ENCODE data around the gene EEF1B2. TPM values are rescaled to one million over a fixed set of nuclear protein-coding genes. Genes with fewer than 3 reads are reported as not detected.
"Not testable (repeated sequence)": the region's sequence is repeated elsewhere in the genome, so short reads cannot be mapped to it uniquely, and the experiment has no call there.

Gene EEF1B2
- total RNA-seq, 1 donor from 2014 or later = 408 TPM

DNA sequence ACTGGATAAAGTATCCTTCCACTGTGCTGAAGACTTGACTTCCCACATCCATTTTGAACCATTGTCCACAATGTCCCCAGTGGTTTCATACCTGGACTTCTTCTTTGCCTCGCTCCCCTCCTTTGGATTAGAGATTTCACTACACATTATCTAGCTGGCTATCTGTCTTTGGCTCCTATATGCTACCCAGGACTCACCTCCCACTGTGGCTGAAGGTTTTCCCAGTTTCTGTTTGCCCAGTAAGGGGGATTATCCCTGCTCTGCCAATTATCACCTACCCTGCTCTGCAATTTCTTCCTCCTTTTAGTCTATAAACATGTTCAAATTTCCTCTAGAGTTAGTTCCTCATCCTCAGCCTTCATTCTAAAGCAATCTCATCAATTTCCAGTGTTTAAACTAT is 9.5 kb upstream of the EEF1B2 start:
- H3K27ac ChIP-seq = no peak overlapping the region
- TF ChIP-seq, protein P1, sequence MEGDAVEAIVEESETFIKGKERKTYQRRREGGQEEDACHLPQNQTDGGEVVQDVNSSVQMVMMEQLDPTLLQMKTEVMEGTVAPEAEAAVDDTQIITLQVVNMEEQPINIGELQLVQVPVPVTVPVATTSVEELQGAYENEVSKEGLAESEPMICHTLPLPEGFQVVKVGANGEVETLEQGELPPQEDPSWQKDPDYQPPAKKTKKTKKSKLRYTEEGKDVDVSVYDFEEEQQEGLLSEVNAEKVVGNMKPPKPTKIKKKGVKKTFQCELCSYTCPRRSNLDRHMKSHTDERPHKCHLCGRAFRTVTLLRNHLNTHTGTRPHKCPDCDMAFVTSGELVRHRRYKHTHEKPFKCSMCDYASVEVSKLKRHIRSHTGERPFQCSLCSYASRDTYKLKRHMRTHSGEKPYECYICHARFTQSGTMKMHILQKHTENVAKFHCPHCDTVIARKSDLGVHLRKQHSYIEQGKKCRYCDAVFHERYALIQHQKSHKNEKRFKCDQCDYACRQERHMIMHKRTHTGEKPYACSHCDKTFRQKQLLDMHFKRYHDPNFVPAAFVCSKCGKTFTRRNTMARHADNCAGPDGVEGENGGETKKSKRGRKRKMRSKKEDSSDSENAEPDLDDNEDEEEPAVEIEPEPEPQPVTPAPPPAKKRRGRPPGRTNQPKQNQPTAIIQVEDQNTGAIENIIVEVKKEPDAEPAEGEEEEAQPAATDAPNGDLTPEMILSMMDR (IDR thresholded peaks at IDR 0.05) = no peak
- H3K27me3 ChIP-seq (ENCODE audit: low read depth) = no peaks in the 10 kb centered on the region
- intact Hi-C loops (cut with DNase I) = no loop called here
- peaks cover 69% of the 10 kb centered on the region for H3K36me3 ChIP-seq
- H3K9me3 ChIP-seq = no peaks in the 10 kb centered on the region
- no peak overlapping the region for H3K4me3 ChIP-seq
- DNase-seq = no peak
- H3K4me1 ChIP-seq = peaks cover 8% of the 10 kb centered on the region
- no peak for ATAC-seq

DNA sequence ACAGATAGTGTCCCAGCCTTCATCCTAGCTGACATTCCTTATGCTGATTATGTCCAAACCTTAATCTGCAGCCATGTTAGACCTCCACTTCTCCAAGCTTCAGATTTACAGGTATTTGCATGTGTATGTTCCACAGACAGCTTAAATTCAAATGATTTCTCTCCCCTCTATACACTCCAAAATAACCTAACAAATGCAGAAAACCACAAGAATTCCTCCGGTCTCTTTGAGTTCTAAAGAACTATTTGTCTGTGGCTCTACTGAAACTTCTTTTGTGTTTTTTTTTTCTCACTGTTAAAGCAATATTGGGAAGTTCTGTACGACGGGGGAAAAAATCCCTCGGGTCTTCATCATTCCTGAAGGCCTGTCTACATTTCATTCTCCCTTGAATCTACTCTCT is 9.1 kb upstream of the EEF1B2 start:
- TF ChIP-seq, protein P1 (IDR thresholded peaks at IDR 0.05) = no peak
- Histone ChIP-seq H3K36me3 (peaks cover 64% of the 10 kb centered on the region), H3K9me3 (no peaks in the 10 kb centered on the region), H3K27ac (no peak overlapping the region), H3K4me3 (no peak overlapping the region), H3K4me1 (peaks cover 8% of the 10 kb centered on the region), H3K27me3 (ENCODE audit: low read depth) (no peaks in the 10 kb centered on the region)
- ATAC-seq (no peak), DNase-seq (no peak)
- intact Hi-C loops (cut with DNase I) = no loop called here

DNA sequence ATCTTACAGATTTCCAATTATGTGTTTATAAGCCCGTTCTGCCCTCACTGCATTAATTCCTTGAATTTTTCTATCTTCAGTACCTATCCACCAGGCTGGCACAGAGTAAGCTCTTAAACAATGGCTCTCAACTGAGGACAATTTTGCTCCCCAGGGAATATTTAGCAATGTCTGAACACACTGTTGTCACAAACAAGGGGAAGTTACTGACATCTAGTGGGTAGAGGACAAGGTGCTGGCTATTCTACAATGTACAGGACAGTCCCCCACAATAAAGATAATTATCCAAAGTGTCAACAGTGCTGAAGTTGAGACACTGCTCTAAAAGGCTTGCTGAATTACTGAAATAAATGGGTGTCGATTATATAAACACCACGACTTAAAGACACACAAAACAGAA is 5.5 kb upstream of the EEF1B2 start:
- ATAC-seq = no peak
- intact Hi-C loops (cut with DNase I) = no loop called here

DNA sequence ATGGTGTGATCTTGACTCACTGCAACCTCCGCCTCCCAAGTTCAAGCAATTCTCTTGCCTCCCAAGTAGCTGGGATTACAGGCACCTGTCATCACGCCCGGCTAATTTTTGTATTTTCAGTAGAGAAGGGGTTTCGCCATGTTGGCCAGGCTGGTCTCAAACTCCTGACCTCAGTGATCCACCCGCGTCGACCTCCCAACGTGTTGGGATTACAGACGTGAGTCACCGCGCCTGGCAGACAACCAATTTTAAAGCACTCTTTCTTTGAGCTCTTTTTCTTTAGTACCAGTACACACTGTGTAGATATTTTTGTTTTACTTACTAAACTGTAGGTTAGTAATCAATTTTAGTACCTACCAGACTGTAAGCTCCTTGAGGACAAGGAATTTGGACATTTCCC is 2.7 kb upstream of the EEF1B2 start:
- H3K27me3 ChIP-seq (ENCODE audit: low read depth); ATAC-seq; H3K4me3 ChIP-seq; intact Hi-C loops (cut with DNase I); DNase-seq; H3K27ac ChIP-seq; H3K9me3 ChIP-seq: not testable (repeated sequence)
- peaks cover 41% of the 10 kb centered on the region for H3K4me1 ChIP-seq
- H3K36me3 ChIP-seq = peaks cover 17% of the 10 kb centered on the region

More for the DNA sequence above, 5.5 kb upstream of the EEF1B2 start:
- no peak overlapping the region for H3K27ac ChIP-seq
- H3K4me3 ChIP-seq = no peak overlapping the region
- peaks cover 32% of the 10 kb centered on the region for H3K36me3 ChIP-seq
- no peaks in the 10 kb centered on the region for H3K9me3 ChIP-seq
- H3K27me3 ChIP-seq (ENCODE audit: low read depth) = no peaks in the 10 kb centered on the region
- TF ChIP-seq, protein P1 (IDR thresholded peaks at IDR 0.05) = no peak
- peaks cover 25% of the 10 kb centered on the region for H3K4me1 ChIP-seq
- DNase-seq = no peak

DNA sequence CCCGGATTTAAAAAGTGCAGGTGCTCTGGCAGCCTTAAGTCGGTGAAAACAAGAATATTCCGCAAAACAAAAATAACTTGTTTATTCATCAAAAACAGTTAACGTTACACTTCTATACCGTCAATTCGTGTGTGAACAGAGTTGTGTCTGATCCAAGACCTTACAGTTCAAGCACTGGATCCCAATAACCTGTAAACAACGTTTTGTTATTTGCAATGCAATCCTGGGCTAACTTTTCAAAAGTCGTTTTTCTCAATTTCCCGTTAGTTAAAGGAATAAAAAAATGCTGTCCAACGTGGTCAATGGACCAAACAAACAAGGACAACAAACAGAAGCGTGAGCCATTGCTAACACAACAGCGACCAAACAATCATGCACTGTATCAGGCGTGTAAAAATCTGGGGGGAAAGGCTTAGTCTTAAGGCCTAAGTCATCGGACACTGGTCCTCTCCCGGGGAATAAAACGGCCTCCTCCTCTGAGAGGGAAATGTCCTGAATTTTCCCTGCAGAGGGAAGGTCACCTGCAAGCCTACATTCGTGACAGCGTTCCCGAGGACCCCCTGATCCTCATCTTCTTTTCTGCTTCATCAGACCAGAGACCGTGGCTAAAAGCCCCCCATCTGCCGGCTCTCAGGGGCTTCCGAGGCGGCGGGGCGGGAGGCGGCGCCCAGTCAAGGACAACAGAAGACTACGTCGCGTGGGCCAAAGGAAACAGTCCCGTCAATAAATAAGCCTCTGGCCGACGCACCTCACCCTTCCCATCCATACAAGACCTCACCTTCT is 941 bp upstream of the EEF1B2 start:
- peak overlapping the region; percentile 87 for H3K4me3 ChIP-seq
- DNase-seq (no peak), ATAC-seq (peak; percentile 3 to 28)
- TF ChIP-seq, protein P1 (IDR thresholded peaks at IDR 0.05) = no peak
- H3K27ac ChIP-seq = peak overlapping the region; percentile 90
- peaks cover 41% of the 10 kb centered on the region for H3K4me1 ChIP-seq
- intact Hi-C loops (cut with DNase I) = no loop called here
- H3K27me3 ChIP-seq (ENCODE audit: low read depth) = no peaks in the 10 kb centered on the region
- H3K9me3 ChIP-seq = no peaks in the 10 kb centered on the region
- H3K36me3 ChIP-seq = peaks cover 34% of the 10 kb centered on the region

DNA sequence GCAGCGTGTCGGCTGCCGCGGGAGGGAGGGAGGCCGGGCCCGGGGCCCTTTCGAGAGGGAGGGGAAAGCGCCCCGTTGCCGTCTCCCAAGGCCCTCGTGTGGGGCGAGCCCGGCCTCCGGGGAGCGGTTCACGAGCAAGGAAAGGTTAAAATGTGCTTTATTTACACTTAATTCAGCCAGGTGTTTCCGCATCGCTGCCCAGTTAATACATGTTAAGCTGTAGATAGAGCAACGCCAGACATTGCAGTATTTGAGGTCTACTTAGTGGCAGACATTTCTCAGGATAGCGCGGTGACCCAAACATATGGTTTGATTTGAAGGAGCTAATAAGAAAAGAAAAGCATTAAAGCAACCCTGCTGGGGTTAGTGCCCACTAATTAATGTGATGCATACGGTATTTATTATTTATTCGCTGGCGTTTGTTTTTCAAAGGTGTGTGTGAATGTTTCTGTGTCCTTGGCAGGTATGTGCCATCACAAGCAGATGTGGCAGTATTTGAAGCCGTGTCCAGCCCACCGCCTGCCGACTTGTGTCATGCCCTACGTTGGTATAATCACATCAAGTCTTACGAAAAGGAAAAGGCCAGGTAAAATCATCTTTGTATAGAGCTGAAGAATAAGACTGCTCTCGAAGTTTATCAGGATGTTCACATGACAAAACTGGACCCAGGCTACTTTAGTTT is 571 bp downstream of the EEF1B2 start:
- no peaks in the 10 kb centered on the region for H3K9me3 ChIP-seq
- ATAC-seq (peak in 1 of 2 donors; percentile 81), DNase-seq (no peak)
- H3K27ac ChIP-seq = peak overlapping the region; percentile 90
- peaks cover 47% of the 10 kb centered on the region for H3K36me3 ChIP-seq
- H3K27me3 ChIP-seq (ENCODE audit: low read depth) = no peaks in the 10 kb centered on the region
- TF ChIP-seq, protein P1 (IDR thresholded peaks at IDR 0.05) = no peak
- H3K4me3 ChIP-seq = peak overlapping the region; percentile 87
- peaks cover 33% of the 10 kb centered on the region for H3K4me1 ChIP-seq
- intact Hi-C loops (cut with DNase I) = no loop called here
